IMR-90 (cell line): ENCODE data around the gene CELA3B.

Experiments used
- MAFK ChIP-seq: IDR thresholded peaks from 2 replicates; pipeline ENCODE4 v1.6.1; 2012; ENCODE audit warnings: low read depth, low read length, improper control_type of control experiment
- POLR2A ChIP-seq: IDR thresholded peaks from 2 replicates; pipeline ENCODE4 v1.6.1; 2012; ENCODE audit warnings: mild to moderate bottlenecking, low read depth, low read length
- RAD21 ChIP-seq: IDR thresholded peaks from 2 replicates; pipeline ENCODE4 v1.6.1; 2012; ENCODE audit warnings: low read length, improper control_type of control experiment
- RFX5 ChIP-seq: IDR thresholded peaks from 2 replicates; pipeline ENCODE4 v1.8.0; 2012; ENCODE audit warnings: low read depth, mild to moderate bottlenecking, low read length, moderate library complexity
- TF ChIP-seq, protein P1 (sequence below): conservative IDR thresholded peaks from 2 replicates; pipeline ENCODE4 v1.5.1; 2012; ENCODE audit warnings: mild to moderate bottlenecking, low read depth, low read length, improper control_type of control experiment
- TF ChIP-seq, protein P2 (sequence below): fragments of 150-350 bp; IDR thresholded peaks from 2 replicates; pipeline ENCODE4 v1.6.1; 2017; ENCODE audit warnings: mild to moderate bottlenecking, antibody characterized with exemption, low read length, low read depth

GRCh38 chr1:21944733-21945073 is 32.1 kb upstream of the CELA3B start:
- TF ChIP-seq, protein P1, sequence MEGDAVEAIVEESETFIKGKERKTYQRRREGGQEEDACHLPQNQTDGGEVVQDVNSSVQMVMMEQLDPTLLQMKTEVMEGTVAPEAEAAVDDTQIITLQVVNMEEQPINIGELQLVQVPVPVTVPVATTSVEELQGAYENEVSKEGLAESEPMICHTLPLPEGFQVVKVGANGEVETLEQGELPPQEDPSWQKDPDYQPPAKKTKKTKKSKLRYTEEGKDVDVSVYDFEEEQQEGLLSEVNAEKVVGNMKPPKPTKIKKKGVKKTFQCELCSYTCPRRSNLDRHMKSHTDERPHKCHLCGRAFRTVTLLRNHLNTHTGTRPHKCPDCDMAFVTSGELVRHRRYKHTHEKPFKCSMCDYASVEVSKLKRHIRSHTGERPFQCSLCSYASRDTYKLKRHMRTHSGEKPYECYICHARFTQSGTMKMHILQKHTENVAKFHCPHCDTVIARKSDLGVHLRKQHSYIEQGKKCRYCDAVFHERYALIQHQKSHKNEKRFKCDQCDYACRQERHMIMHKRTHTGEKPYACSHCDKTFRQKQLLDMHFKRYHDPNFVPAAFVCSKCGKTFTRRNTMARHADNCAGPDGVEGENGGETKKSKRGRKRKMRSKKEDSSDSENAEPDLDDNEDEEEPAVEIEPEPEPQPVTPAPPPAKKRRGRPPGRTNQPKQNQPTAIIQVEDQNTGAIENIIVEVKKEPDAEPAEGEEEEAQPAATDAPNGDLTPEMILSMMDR, result no peak
- TF ChIP-seq RFX5 (no peak), RAD21 (no peak), POLR2A (no peak), MAFK (no peak)
- TF ChIP-seq, protein P2, sequence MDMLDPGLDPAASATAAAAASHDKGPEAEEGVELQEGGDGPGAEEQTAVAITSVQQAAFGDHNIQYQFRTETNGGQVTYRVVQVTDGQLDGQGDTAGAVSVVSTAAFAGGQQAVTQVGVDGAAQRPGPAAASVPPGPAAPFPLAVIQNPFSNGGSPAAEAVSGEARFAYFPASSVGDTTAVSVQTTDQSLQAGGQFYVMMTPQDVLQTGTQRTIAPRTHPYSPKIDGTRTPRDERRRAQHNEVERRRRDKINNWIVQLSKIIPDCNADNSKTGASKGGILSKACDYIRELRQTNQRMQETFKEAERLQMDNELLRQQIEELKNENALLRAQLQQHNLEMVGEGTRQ, result no peak
